OCI-LY1 (cell line): ENCODE results near the gene FUOM.

Experiments
- H2AFZ ChIP-seq: fragments of 200-600 bp; sonication (generic), shearing (Covaris generic); 2 replicates; pipeline ENCODE4 v1.6.0; 2014; ENCODE audit warnings: antibody characterized with exemption, mild to moderate bottlenecking, low read length
- H3F3A ChIP-seq: fragments of 200-600 bp; sonication (generic), shearing (Covaris generic); 2 replicates; pipeline ENCODE4 v1.6.0; 2014; ENCODE audit warnings: mild to moderate bottlenecking, antibody characterized with exemption, low read length, moderate library complexity; ENCODE audit not compliant: insufficient read depth
- H3K27ac ChIP-seq: fragments of 200-600 bp; sonication (generic); 2 replicates; pipeline ENCODE4 v1.5.1; 2014; ENCODE audit warnings: low read length, mixed run types, mild to moderate bottlenecking, low read depth; ENCODE audit not compliant: poor library complexity, severe bottlenecking
- H3K27me3 ChIP-seq: fragments of 200-600 bp; sonication (generic); 2 replicates; pipeline ENCODE4 v1.6.0; 2014; ENCODE audit warnings: antibody characterized with exemption, mild to moderate bottlenecking, low read length, moderate library complexity; ENCODE audit not compliant: insufficient read depth
- H3K36me3 ChIP-seq: fragments of 200-600 bp; sonication (generic); 2 replicates; pipeline ENCODE4 v1.6.1; 2014; ENCODE audit warnings: mild to moderate bottlenecking, antibody characterized with exemption, low read length, moderate library complexity, mixed read lengths; ENCODE audit not compliant: insufficient read depth
- H3K4me1 ChIP-seq: fragments of 200-600 bp; sonication (generic); 2 replicates; pipeline ENCODE4 v1.5.1; 2014; ENCODE audit warnings: mild to moderate bottlenecking, low read length, moderate library complexity; ENCODE audit not compliant: insufficient read depth, severe bottlenecking
- H3K4me2 ChIP-seq: fragments of 200-600 bp; sonication (generic), shearing (Covaris generic); 2 replicates; pipeline ENCODE4 v1.6.1; 2014; ENCODE audit warnings: low read length
- H3K4me3 ChIP-seq: fragments of 200-600 bp; sonication (generic); 2 replicates; pipeline ENCODE4 v1.5.1; 2014; ENCODE audit warnings: low read length, low read depth, mild to moderate bottlenecking, mixed read lengths; ENCODE audit not compliant: poor library complexity, severe bottlenecking
- H3K79me2 ChIP-seq: fragments of 200-600 bp; shearing (Covaris generic); 2 replicates; pipeline ENCODE4 v1.6.1; 2016; ENCODE audit warnings: mixed run types, low read length, mixed read lengths; ENCODE audit not compliant: insufficient read depth
- H3K9ac ChIP-seq: fragments of 200-600 bp; sonication (generic), shearing (Covaris generic); 2 replicates; pipeline ENCODE4 v1.6.1; 2014; ENCODE audit warnings: mild to moderate bottlenecking, low read length, mixed read lengths
- H3K9me2 ChIP-seq: fragments of 200-600 bp; sonication (generic), shearing (Covaris generic); 2 replicates; pipeline ENCODE4 v1.6.1; 2014; ENCODE audit warnings: low read depth, mild to moderate bottlenecking, low read length, mixed read lengths
- H3K9me3 ChIP-seq: fragments of 200-600 bp; shearing (Covaris generic); 2 replicates; pipeline ENCODE4 v1.6.1; 2014; ENCODE audit warnings: low read length, mixed read lengths
- H4K20me1 ChIP-seq: fragments of 200-600 bp; sonication (generic), shearing (Covaris generic); 2 replicates; pipeline ENCODE4 v1.6.0; 2016; ENCODE audit warnings: mild to moderate bottlenecking, low read length; ENCODE audit not compliant: insufficient read depth
- EZH2 ChIP-seq: fragments of 200-600 bp; sonication (generic), shearing (Covaris generic); IDR thresholded peaks from 2 replicates; pipeline ENCODE4 v1.8.0; 2017; ENCODE audit warnings: borderline replicate concordance, mixed run types, mild to moderate bottlenecking, antibody characterized with exemption, low read length, moderate library complexity, mixed read lengths
- TF ChIP-seq, protein P1 (sequence below): fragments of 200-600 bp; sonication (generic), shearing (Covaris generic); IDR thresholded peaks from 2 replicates; pipeline ENCODE4 v1.5.1; 2017; ENCODE audit warnings: mild to moderate bottlenecking, antibody characterized with exemption, low read length, moderate library complexity, mixed read lengths

Gene FUOM

GRCh38 chr10:133327651-133328357 lies 30.0 kb downstream of the FUOM start:
- Histone ChIP-seq H3K27me3 (peaks cover 9% of the 10 kb centered on the region), H3K36me3 (no peaks in the 10 kb centered on the region), H3K9me3 (no peaks in the 10 kb centered on the region), H3K9me2 (no peaks in the 10 kb centered on the region), H2AFZ (no peak overlapping the region), H3K4me1 (peaks cover 11% of the 10 kb centered on the region), H3F3A (no peaks in the 10 kb centered on the region), H4K20me1 (no peaks in the 10 kb centered on the region), H3K4me3 (no peak overlapping the region), H3K27ac (no peak overlapping the region), H3K4me2 (no peak overlapping the region), H3K79me2 (no peaks in the 10 kb centered on the region), H3K9ac (no peak overlapping the region)
- TF ChIP-seq, protein P1, sequence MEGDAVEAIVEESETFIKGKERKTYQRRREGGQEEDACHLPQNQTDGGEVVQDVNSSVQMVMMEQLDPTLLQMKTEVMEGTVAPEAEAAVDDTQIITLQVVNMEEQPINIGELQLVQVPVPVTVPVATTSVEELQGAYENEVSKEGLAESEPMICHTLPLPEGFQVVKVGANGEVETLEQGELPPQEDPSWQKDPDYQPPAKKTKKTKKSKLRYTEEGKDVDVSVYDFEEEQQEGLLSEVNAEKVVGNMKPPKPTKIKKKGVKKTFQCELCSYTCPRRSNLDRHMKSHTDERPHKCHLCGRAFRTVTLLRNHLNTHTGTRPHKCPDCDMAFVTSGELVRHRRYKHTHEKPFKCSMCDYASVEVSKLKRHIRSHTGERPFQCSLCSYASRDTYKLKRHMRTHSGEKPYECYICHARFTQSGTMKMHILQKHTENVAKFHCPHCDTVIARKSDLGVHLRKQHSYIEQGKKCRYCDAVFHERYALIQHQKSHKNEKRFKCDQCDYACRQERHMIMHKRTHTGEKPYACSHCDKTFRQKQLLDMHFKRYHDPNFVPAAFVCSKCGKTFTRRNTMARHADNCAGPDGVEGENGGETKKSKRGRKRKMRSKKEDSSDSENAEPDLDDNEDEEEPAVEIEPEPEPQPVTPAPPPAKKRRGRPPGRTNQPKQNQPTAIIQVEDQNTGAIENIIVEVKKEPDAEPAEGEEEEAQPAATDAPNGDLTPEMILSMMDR, result no peak
- no peak for TF ChIP-seq EZH2

GRCh38 chr10:133326745-133327650 lies 30.8 kb downstream of the FUOM start:
- H2AFZ ChIP-seq, result no peak overlapping the region
- H3F3A ChIP-seq, result no peaks in the 10 kb centered on the region
- no peak overlapping the region for H3K4me3 ChIP-seq
- no peaks in the 10 kb centered on the region for H3K79me2 ChIP-seq
- no peaks in the 10 kb centered on the region for H3K9me2 ChIP-seq
- no peaks in the 10 kb centered on the region for H4K20me1 ChIP-seq
- H3K9me3 ChIP-seq, result no peaks in the 10 kb centered on the region
- peaks cover 11% of the 10 kb centered on the region for H3K4me1 ChIP-seq
- no peak overlapping the region for H3K9ac ChIP-seq
- H3K27ac ChIP-seq, result no peak overlapping the region
- no peak overlapping the region for H3K4me2 ChIP-seq
- no peaks in the 10 kb centered on the region for H3K36me3 ChIP-seq
- H3K27me3 ChIP-seq, result peaks cover 9% of the 10 kb centered on the region
- TF ChIP-seq, protein P1, result no peak
- TF ChIP-seq EZH2, result no peak

- no peaks in the 10 kb centered on the region for H3F3A ChIP-seq
- H3K36me3 ChIP-seq, result no peaks in the 10 kb centered on the region
- H4K20me1 ChIP-seq, result no peaks in the 10 kb centered on the region
- H3K9ac ChIP-seq, result no peak overlapping the region
- no peak overlapping the region for H3K4me3 ChIP-seq
- H3K27me3 ChIP-seq, result peaks cover 9% of the 10 kb centered on the region
- no peak overlapping the region for H3K27ac ChIP-seq
- no peak overlapping the region for H2AFZ ChIP-seq
- peaks cover 11% of the 10 kb centered on the region for H3K4me1 ChIP-seq
- no peaks in the 10 kb centered on the region for H3K9me2 ChIP-seq
- H3K79me2 ChIP-seq, result no peaks in the 10 kb centered on the region
- H3K9me3 ChIP-seq, result no peaks in the 10 kb centered on the region
- TF ChIP-seq, protein P1, result no peak
- TF ChIP-seq EZH2, result no peak
- peak overlapping the region; percentile 57; the same call in 1 of the 2 replicates for H3K4me2 ChIP-seq
Measured at GRCh38 chr10:133326223-133326551, 31.6 kb downstream of the FUOM start.
